NCI-H1092 treated with DMSO at 0.1 percent for 48 hours (cell line): ENCODE results near the gene CNKSR2.
A peak's percentile ranks its signal among the peaks of the same experiment; 100 is the strongest.

Experiments
- DNase-seq: peaks from one replicate; lab custom pipeline; 2025; lab: John Stamatoyannopoulos, UW

The CNKSR2 gene

DNA sequence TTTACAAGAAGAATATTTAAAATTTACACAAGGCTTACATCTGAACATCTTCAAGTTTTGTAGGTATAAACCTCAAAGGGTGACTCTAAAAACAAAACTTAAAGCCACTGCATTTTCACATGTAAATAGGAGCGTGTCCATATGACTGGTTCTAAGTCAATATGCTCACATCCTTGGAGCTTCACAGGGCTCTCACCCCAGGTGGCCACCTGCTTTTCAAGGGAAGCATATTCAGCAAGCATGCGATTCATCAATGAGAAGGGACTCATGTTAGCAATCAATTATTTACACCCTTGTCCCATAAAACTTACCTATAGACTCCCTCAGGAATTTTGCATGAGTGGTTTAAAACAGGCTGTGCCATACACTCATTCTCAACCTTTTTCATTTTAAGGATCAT is 301.7 kb downstream of the CNKSR2 start:
- no peak for DNase-seq

DNA sequence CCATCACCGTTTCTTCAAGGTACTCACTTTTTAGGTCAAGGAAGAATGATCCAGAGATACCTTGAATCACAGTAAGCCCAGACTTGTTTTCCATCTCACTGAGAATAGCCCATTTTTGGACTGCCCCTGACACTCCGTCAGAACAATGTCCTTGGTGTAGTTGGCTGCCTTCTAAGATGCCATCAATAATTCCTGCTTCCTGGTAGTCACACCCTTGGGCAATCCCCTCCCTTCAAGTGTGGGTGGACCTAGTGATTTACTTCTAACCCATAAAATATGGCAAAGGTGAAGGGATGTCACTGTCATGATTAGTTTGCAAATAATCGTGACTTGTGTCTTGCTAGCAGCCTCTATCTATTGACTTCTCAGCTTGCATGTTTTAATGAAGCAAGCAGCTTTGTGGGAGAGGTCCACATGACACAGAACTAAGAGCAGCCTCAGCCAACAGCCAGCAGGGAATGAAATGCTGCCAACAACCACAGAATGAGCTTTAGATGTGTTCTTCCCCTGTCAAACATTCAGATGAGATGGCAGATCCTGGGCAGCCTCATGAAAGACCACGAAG is 303.9 kb downstream of the CNKSR2 start:
- DNase-seq: no peak

DNA sequence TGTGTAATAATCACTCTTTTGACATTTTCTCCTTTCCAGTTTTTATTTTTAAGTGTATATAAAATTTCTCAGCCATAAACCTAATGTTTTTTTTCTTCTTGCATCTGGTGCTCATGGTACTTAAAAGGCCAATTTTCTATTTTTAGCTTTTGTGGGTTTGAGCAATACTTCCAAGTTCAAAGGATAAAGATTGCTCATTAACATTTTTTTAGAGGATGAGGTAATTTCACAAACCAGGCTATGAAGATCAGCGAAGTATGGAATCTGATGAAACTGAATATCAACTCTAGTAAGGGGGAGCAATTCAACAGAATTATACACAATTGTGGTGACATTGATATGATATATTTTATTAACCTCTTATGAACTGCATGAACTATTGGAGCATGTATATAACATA is 309.7 kb downstream of the CNKSR2 start:
- DNase-seq: no peak

DNA sequence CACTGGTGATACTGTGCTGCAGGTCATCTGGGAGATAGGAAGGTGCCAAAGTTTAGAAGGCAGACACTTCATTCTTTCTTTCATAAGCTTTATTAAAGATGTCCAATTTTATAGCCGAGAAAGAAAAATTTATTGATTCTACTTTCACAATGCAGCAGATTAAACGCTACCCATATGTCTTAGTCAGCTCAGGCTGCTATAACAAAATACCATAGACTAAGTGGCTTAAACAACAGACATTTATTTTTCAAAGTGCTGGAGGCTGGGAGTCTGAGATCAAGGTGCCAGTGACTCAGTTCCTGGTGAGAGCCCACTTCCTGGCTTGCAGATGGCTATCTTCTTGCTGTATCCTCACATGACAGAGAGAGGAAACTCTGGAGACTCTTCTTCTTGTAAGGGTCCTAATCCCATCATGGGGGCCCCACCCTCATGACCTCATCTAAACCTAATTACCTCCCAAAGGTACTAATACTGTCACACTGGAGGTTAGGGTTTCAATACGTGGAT is 317.3 kb downstream of the CNKSR2 start:
- DNase-seq: no peak

DNA sequence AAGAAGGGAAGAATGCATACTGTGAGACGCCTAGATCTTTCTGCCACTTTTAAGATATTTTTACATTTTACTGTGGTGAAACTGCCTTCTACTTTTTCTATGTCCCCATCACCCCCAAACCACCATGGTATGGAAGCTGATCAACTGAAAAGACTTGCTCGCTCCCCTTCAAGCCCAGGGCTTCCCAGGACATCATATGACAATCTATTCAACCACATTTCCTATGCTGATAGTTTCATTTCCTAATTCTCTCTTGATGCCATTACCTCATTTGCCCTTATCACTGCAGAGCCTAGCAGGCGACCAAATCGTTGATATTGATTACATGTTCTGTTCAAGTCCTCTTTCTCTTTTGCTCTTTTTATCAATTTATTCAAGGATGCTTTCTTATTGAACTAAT is 324.1 kb downstream of the CNKSR2 start:
- no peak for DNase-seq

- no peak for DNase-seq
Observed at GRCh38 chrX:21699136-21699535, 324.9 kb downstream of the CNKSR2 start.

DNA sequence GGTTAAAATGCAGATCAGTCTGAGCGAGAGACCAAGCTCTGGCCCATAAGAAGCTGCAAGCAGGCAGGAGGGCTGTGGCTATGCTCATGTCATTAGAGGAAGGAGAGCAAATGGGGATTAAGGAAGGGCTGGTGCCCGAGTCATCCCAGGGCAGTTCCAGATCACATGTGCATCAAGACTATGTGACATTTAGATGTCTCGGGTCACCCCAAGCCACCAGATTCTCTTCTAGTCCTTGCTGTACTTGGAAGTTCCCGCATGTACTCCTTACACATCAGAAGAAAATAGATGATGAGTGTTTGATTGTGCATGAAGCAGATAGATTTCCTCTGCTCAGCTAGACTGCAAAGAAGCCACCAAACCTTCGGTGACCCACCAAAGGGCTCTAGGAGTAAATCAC is 326.1 kb downstream of the CNKSR2 start:
- DNase-seq: no peak

- peak; percentile 39 for DNase-seq
Observed at GRCh38 chrX:21700967-21701366, 326.7 kb downstream of the CNKSR2 start.

DNA sequence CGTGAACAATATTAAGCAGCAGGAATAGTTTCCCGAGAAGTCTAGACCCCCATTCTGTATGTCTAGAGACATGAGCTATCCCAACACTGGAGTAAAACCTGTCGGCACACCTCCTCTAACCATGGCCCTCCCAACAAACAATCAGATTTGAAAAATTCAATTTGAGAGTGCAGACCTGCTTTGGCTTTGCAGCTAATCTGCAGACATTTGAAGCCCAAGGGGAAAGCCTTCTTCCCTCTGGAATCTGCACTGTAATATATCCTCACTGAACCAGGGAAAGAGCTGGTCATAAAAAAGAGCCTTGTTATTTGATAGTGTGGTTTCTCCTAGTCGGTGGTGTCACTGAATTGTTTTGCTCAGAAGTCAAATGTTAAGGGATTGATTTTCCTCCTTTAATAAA is 328.5 kb downstream of the CNKSR2 start:
- DNase-seq: no peak
